ENCODE results near the gene C6orf62. TPM values are rescaled to one million over a fixed set of nuclear protein-coding genes. Genes with fewer than 3 reads are reported as not detected.
"Not testable (repeated sequence)": the region's sequence is repeated elsewhere in the genome, so short reads cannot be mapped to it uniquely, and the experiment has no call there.

C6orf62 gene
- total and polyA plus RNA-seq, 12 donors = 35.3 to 68.3 (median 41.5) TPM

DNA sequence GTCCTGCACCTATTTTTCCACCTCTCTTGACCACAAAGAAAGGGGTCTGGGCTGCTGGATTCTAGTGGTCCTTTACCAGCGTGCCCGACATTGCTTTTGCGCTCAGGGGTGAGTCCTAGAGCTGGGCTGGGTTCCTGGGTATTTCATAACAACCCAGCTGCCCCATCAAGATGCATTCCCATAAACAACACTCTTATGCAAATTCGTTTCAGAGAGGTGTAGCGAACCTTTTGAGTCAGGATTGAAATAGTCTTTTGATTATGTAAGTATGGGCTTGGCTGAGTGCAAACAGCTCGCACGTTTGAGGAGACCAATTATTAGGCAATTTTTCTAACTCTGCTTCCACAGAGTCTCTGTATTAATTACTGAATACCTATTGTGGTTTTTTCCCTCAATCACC, 38.4 kb downstream of the C6orf62 start:
- 86 to 90% methylated on average over 7 of the region's 7 CpGs for WGBS, 2 donors

DNA sequence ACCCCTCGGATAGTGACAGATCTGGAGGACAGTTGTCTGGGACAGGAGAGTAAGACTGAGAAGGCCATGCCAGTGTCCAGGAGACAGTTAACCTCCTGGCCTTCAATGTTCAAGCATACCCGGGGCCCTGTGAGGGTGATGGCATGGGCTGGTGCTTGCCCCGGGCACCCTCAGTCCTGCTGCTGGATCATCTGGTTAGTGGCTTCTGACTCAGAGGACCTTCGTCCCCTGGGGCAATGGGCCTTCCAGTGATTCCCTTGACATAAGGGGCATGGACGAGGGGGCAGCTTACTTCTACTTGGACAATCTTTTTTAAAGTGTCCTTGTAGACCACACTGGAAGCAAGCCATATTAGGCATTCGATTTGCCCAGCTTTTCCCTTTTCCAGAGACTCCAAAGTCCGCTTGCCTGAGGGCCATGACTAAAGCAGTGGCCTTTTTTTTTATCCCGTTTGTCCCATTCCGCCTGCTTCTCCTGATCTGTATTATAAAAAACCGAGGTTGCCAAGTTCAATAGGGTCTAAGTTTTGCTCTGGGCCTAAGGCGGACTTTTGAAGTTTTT, 40.1 kb downstream of the C6orf62 start:
- 94 to 96% methylated on average over 10 to 11 of the region's 11 CpGs for WGBS, 2 donors
- H3K36me3 ChIP-seq; H3K4me3 ChIP-seq; H3K9me3 ChIP-seq; DNase-seq; intact Hi-C loops (cut with DNase I); H3K4me1 ChIP-seq; ATAC-seq; H3K27me3 ChIP-seq; H3K27ac ChIP-seq: not testable (repeated sequence)

More for the DNA sequence above, 38.4 kb downstream of the C6orf62 start:
- Histone ChIP-seq H3K36me3 (no peaks in the 10 kb centered on the region), H3K4me1 (peaks cover 0 to 6% (median 4%) of the 10 kb centered on the region in 9 donors), H3K27me3 (no peaks in the 10 kb centered on the region), H3K27ac (no peak overlapping the region), H3K4me3 (no peak overlapping the region), H3K9me3 (no peaks in the 10 kb centered on the region)
- ATAC-seq (no peak), DNase-seq (no peak)
- intact Hi-C loops (cut with DNase I) = no loop called here
- TF ChIP-seq, protein P1, sequence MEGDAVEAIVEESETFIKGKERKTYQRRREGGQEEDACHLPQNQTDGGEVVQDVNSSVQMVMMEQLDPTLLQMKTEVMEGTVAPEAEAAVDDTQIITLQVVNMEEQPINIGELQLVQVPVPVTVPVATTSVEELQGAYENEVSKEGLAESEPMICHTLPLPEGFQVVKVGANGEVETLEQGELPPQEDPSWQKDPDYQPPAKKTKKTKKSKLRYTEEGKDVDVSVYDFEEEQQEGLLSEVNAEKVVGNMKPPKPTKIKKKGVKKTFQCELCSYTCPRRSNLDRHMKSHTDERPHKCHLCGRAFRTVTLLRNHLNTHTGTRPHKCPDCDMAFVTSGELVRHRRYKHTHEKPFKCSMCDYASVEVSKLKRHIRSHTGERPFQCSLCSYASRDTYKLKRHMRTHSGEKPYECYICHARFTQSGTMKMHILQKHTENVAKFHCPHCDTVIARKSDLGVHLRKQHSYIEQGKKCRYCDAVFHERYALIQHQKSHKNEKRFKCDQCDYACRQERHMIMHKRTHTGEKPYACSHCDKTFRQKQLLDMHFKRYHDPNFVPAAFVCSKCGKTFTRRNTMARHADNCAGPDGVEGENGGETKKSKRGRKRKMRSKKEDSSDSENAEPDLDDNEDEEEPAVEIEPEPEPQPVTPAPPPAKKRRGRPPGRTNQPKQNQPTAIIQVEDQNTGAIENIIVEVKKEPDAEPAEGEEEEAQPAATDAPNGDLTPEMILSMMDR (IDR thresholded peaks at IDR 0.05) = no peak

DNA sequence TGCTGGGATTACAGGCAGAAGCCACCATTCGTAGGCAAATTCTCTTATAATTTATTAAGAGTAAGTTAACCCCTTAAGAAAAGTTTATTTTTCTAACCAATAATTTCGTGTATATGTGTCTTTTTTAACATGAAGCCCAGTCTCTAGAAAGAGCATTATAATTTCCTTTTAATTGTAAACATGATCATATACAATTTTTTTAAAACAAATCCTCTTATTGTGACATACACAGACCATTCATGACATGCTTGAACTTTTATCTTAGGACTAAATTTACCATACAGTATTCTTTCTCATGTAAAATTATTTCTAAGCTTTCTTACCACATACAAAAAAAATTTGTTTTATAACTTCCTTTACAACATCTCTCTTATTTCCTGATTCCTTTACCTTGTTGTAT, 45.3 kb downstream of the C6orf62 start:
- no peak for ATAC-seq
- no peak for DNase-seq
- Histone ChIP-seq H3K4me3 (no peak overlapping the region), H3K27ac (no peak overlapping the region), H3K4me1 (peaks cover 0 to 5% (median 2%) of the 10 kb centered on the region in 9 donors), H3K27me3 (no peaks in the 10 kb centered on the region), H3K36me3 (no peaks in the 10 kb centered on the region), H3K9me3 (peaks cover 0 to 41% (median 0%) of the 10 kb centered on the region in 11 donors)
- intact Hi-C loops (cut with DNase I) = no loop called here
- WGBS, 2 donors = 74 to 82% methylated on average over 2 of the region's 2 CpGs
- TF ChIP-seq, protein P1 (IDR thresholded peaks at IDR 0.05) = no peak

GRCh38 chr6:24672620-24673182, 46.3 kb downstream of the C6orf62 start:
- peaks cover 0 to 41% (median 0%) of the 10 kb centered on the region in 11 donors for H3K9me3 ChIP-seq
- TF ChIP-seq, protein P1 (IDR thresholded peaks at IDR 0.05) = no peak
- H3K27ac ChIP-seq = no peak overlapping the region
- H3K4me3 ChIP-seq = no peak overlapping the region
- H3K27me3 ChIP-seq = no peaks in the 10 kb centered on the region
- no peak for DNase-seq
- intact Hi-C loops (cut with DNase I) = no loop called here
- ATAC-seq = no peak
- WGBS, 2 donors = 77 to 81% methylated on average over 6 of the region's 6 CpGs
- no peaks in the 10 kb centered on the region for H3K36me3 ChIP-seq
- peaks cover 0 to 14% (median 11%) of the 10 kb centered on the region in 9 donors for H3K4me1 ChIP-seq

DNA sequence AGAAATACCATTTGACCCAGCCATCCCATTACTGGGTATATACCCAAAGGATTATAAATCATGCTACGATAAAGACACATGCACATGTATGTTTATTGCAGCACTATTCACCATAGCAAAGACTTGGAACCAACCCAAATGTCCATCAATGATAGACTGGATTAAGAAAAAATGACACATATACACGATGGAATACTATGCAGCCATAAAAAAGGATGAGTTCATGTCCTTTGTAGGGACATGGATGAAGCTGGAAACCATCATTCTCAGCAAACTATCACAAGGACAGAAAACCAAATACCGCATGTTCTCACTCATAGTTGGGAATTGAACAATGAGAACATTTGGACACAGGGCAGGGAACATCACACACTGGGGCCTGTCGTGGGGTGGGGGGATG, 47.9 kb downstream of the C6orf62 start:
- H3K4me3 ChIP-seq; ATAC-seq; intact Hi-C loops (cut with DNase I); H3K27me3 ChIP-seq; DNase-seq; H3K27ac ChIP-seq; H3K36me3 ChIP-seq: not testable (repeated sequence)
- H3K4me1 ChIP-seq = peaks cover 0 to 21% (median 15%) of the 10 kb centered on the region in 9 donors
- WGBS, 2 donors = 94 to 96% methylated on average over 4 of the region's 4 CpGs
- H3K9me3 ChIP-seq = peaks cover 0 to 41% (median 0%) of the 10 kb centered on the region in 11 donors

DNA sequence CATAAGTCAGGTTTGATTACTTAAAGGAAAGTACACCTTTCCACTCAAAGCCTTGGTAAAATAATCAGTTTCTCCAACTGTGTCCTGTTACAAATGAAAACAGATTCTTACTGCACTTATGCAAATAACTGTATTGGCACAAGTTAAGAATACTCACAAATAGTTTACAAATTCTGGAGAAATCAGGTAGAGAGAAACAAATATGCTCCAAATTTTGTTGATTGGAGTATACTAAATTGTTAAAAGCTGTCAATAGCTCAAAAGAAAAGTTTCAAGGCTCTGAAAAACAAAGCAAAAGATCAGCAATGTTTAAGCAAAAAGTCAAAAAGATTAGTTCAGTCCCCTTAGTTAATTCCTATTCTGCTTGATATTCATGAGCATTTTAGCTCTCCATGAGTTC, 48.5 kb downstream of the C6orf62 start:
- peaks cover 0 to 41% (median 0%) of the 10 kb centered on the region in 11 donors for H3K9me3 ChIP-seq
- H3K4me3 ChIP-seq = not testable (repeated sequence)

More for the DNA sequence above, 48.5 kb downstream of the C6orf62 start:
- H3K27me3 ChIP-seq; H3K36me3 ChIP-seq; H3K27ac ChIP-seq; ATAC-seq; DNase-seq; intact Hi-C loops (cut with DNase I): not testable (repeated sequence)
- H3K4me1 ChIP-seq = peaks cover under 1 to 26% (median 19%) of the 10 kb centered on the region in 9 donors

Measured in heart right ventricle (tissue), 16 donors.